ENCODE results near the gene AARS1.
"Not testable (repeated sequence)": the region's sequence is repeated elsewhere in the genome, so short reads cannot be mapped to it uniquely, and the experiment has no call there.

Gene AARS1

GRCh38 chr16:70270176-70270575 lies 19.1 kb downstream of the AARS1 start:
- no peak for DNase-seq

GRCh38 chr16:70269471-70269870 lies 19.8 kb downstream of the AARS1 start:
- no peak for DNase-seq

GRCh38 chr16:70267922-70268321 lies 21.4 kb downstream of the AARS1 start:
- not testable (repeated sequence) for DNase-seq

GRCh38 chr16:70267516-70267915 lies 21.8 kb downstream of the AARS1 start:
- DNase-seq: peak; percentile 59

GRCh38 chr16:70259903-70260302 lies 29.4 kb downstream of the AARS1 start:
- DNase-seq: not testable (repeated sequence)

GRCh38 chr16:70258946-70259345 lies 30.4 kb downstream of the AARS1 start:
- no peak for DNase-seq

- DNase-seq: no peak
Observed at GRCh38 chr16:70258065-70258464, 31.2 kb downstream of the AARS1 start.

GRCh38 chr16:70257391-70257790 lies 31.9 kb downstream of the AARS1 start:
- no peak for DNase-seq

GRCh38 chr16:70255574-70255973 lies 33.7 kb downstream of the AARS1 start:
- no peak for DNase-seq

- peak; percentile 6 for DNase-seq
Observed at GRCh38 chr16:70254965-70255286, 34.4 kb downstream of the AARS1 start.

- DNase-seq: peak; percentile 7
Observed at GRCh38 chr16:70254180-70254964, 34.9 kb downstream of the AARS1 start.

- peak; percentile 63 for DNase-seq
Observed at GRCh38 chr16:70253291-70254106, 35.8 kb downstream of the AARS1 start.

GRCh38 chr16:70252355-70252988 lies 36.8 kb downstream of the AARS1 start:
- peak; percentile 72 for DNase-seq

- peak; percentile 98 for DNase-seq
Observed at GRCh38 chr16:70251629-70252354, 37.5 kb downstream of the AARS1 start, which contains the start of gene EXOSC6. Gene EXOSC6 (minus strand): TSS chr16:70251940. CDS start chr16:70251900, 40 bp downstream.

GRCh38 chr16:70250748-70251628 lies 38.3 kb downstream of the AARS1 start:
- DNase-seq: peak; percentile 62

GRCh38 chr16:70249697-70250096 lies 39.6 kb downstream of the AARS1 start:
- not testable (repeated sequence) for DNase-seq

- not testable (repeated sequence) for DNase-seq
Observed at GRCh38 chr16:70238773-70239172, 50.5 kb downstream of the AARS1 start.

- not testable (repeated sequence) for DNase-seq
Observed at GRCh38 chr16:70231831-70232230, 57.5 kb downstream of the AARS1 start.

- not testable (repeated sequence) for DNase-seq
Observed at GRCh38 chr16:70226024-70226423, 63.3 kb downstream of the AARS1 start.

GRCh38 chr16:70225430-70225829 lies 63.9 kb downstream of the AARS1 start:
- DNase-seq: not testable (repeated sequence)

GRCh38 chr16:70224645-70225044 lies 64.7 kb downstream of the AARS1 start:
- not testable (repeated sequence) for DNase-seq

All from 8988T (cell line).